NCI-H146 treated with DMSO at 0.1 percent for 48 hours (cell line): ENCODE measurements around the gene CFAP100.

ENCODE experiments used
- DNase-seq: peaks from one replicate; lab custom pipeline; 2025; ENCODE audit not compliant: unreplicated experiment; lab: John Stamatoyannopoulos, UW

The CFAP100 gene

DNA sequence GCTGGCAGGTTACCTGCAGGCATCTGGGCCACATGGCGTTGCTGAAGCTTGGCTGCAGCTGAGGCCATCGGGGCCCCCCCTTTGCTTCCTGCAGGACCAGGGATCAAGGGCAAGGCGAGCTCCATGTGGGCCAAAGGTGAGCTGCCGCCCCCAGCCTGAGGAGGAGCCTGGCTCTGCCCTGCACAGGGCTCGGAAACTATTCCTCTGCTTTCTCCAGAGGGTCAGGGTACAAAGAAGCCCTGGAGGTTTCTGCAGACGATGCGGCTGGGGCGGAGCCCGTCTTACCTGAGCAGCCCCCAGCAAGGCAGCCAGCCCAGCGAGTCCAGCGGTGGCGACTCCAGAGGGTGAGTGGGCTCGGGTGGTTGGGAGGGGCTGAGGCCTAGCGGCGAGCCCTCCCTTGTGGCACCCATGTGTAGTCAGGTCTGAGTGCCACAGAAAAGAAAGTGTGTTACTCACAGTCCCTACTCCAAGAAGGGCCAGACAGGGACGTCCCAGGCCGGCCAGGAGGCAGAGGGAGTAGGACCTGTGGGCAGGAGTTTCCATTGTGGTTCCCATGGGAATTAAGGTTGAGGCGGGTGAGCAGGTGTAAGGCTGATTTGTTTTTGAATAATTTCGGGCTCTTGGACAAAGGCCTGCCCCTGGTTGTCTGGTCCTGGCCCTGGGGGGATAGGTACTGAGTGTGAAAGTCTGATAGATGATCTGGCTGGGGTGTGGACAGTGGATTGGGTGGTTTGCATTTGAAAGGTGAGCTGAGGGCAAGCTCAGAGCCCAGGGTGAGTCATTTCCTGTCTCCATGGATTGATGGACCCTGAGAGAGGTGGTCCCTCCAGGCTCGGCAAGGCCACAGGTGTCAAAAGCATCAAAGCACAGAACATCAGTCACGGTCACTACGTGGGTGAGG, 25.4 kb downstream of the CFAP100 start:
- DNase-seq = no peak

DNA sequence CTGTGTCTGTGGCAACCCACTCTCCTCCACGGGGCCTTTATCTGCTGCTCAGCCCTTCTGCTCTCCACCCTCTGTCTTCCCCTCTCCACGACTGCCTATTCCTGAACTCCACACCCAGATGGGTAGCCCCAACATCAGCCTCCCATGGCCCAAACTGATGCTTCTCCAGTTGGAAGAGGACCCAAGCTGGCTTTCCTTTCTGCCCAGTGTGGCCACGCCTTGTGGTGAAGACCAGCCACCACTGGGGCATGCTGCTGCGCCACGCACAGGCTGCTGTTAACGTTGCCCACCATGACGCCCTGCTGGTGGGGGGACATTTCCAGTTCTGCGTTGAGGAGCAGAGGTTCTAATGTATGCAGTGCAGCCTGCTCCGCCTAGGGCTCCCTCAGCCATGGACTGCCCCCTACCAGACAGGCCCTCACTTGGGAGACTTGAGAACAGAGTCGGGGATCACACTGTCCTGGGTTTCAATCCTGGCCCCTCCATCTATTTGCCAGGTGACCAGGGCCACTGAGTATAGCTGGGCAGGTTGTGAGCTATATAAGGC, 26.9 kb downstream of the CFAP100 start:
- DNase-seq = no peak

DNA sequence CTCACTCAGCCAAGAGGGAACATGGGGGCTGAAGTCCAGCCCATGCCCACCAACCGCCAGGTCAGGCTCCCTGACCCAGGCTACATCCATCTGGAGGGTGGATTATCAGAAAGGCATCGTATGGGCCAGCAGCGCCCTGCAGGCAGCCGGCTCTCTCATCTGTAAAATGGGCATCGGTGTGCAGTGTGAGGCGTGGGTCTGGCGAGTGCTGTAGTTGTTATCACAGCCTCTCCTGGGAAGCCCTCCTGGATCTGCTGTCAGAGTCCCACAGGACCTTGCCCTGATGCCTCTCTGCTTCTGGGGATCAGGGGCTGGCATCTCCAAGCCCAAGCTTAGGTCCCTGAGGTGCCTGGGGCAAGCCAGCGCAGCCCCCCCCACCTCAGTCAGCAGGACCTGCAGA, 27.4 kb downstream of the CFAP100 start:
- DNase-seq = no peak

DNA sequence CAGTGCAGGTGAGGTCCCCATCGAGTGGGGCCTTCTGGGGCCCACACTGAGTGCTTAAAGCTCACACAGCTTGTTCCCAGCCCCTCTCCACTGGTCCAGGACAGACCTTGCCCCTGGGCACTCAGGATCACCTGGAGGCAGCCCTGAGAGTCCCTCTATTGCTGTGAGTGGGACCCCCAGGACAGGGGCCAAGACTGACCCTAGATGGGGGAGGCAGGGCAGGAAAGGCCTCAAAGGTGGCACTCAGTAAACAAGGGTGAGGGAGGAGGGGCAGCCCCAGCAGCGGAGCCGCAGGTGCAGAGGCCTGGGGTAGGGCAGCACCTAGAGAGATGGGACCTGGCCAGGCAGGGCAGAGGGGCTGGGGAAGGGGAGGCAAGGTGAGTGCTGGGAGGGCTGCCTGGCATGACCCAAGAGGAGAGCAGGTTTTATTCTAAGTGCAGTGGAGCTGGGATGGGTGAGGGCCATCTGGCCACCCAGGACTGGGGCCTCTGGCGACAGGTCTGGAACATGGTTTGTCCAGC, 27.9 kb downstream of the CFAP100 start:
- no peak for DNase-seq

DNA sequence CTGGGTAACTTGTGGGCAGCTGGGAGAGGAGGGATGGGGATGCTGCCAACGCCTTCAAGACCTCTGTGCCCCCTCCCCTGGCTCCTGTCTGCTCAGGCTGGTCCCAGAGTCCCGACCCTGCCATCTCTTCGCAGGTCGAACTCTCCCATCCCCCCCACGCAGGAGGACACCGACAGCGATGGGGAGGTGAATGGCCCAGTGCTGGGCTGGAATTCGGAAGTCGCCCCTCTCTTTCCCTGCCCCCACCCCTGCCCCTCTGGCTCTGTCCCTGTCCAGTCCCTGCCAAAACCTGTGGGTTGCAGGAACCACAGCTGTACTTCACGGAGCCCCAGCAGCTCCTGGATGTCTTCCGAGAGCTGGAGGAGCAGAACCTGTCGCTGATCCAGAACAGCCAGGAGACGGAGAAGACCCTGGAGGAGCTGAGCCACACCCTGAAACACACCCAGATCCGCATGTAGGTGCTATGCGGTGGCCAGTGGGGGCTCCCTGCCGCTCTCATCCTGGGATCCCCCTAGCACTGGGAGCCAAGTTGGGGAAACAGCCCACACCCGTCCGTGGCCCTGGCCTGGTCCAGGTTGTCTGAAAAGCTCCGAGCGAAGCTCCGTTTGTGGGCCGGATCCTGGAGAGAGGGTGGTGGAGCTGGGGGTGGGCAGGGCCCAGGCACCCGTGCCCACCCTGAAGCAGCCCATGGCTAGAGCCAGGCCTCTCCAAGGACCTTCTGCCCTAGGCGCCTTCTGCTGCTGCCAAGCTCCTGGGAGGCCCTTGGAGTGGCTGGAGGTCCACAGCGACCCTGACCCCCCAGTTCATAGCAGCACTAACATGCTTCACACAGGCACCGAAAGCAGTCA, 28.7 kb downstream of the CFAP100 start:
- DNase-seq = no peak

DNA sequence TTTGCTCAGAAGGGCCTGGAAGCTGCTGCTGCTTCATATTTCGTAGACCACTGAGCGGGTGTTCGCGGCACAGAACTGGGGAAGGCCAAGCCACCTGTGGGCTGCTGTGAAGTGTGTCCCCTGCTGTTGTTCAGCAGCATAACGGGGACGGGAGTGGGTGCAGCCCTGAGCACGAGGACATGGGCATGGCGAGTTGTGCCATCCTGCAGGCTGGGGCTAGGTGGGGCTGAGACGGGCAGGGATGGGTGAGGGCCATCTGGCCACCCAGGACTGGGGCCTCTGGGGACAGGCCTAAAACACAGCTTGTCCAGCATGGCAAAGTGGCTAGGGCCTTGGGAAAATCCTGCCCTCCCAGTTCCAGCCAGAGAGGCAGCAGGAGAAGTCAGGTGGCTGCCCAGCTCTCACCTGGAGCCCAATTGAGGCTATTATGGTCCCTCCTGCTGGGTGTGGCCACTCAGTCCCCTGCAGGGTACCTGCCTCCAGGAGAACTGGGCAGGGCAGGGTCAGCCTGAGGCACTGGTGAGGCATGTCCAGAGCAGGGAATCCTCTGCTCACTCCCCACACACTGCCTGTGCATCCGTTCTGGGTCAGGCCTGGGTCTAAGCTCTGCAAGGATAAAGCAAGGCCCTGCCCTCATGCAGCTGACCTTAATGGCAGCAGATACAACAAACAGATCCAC, 29.5 kb downstream of the CFAP100 start:
- DNase-seq = peak; percentile 47

DNA sequence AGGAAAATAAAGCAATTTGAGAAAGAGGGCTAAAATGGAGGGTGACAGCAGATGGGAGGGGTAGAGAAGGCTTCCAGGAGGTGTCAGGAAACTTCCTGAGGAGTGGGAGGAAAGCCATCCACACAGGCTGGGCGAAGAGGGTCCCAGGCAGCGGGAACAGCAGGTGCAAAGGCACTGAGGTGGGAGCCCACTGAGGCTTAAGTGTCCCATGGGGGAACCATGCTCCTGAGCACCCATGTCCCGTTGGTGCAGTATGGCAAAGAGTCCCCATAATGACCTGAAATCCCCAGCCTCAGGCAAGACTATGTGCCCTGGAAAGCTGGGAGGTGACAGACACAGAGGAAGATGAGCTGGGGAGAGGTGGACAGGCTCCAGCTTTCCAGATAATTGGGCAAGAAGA, 30.0 kb downstream of the CFAP100 start:
- DNase-seq = no peak

DNA sequence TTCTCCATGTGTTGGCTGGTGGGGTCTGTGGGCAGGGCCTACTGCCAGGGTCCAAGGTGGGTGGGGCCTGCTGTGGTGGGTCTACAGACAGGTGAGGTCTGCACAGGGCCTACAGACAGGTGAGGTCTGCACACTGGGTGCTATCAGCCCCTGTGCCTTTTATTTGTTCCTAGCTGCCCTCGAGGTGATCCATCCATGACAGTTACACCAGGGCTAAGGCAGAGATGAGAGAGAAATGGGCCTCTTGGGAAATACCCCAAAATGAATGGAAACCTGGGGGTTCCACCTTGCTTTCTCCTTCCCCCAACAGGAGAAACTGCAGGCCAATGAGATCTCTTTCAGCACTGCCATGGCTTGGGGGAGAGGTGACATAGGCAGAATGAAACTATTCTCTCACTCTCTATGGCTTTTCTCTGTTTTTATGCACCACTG, 36.4 kb downstream of the CFAP100 start:
- DNase-seq = no peak

DNA sequence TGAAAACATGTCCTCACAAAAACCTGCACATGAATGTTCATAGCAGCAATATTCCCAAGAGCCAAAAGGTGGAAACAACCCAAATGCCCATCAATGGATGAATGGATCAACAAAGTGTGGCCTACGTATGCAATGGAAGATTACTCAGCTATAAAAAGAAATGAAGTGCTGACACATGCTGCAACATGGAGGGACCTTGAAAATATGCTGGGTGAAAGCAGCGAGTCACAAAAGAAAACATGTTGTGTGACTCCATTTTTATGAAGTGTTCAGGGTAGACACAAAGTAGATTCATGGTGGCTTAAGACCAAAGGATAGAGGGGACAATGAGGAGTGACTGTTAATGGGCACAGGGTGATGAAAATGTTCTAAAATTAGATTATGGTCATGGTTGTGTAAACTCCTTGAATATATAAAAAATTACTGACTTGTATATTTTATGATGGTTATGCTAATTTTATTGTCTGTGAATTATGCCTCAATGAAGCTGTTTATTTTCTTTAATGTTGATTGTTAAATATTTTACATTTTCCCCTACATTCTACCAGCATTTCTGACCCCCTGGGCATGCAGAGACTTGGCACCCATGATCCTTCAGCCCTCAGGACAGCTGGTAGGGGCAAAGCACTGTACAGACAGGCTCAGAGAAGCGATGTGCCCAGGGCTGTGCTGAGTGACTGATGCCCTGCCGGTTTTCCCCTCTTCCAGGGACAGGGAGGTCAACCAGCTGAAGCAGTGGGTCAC, 37.8 kb downstream of the CFAP100 start:
- DNase-seq = no peak

DNA sequence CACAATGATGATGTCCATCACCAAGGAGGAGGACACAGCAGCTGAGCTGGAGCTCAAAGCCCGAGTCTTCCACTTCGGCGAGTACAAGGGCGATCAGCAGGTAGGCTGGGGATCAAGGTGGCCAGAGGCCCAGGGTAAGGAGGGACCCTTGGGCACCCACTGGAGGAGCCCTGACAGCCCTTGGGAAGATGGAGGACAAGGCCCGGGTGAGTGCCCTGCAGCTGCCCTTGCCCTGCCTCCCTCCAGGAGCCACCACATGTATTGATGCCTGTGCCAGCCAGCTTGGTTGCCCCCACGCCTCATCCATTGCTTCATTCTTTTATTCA, 38.4 kb downstream of the CFAP100 start:
- DNase-seq = no peak

DNA sequence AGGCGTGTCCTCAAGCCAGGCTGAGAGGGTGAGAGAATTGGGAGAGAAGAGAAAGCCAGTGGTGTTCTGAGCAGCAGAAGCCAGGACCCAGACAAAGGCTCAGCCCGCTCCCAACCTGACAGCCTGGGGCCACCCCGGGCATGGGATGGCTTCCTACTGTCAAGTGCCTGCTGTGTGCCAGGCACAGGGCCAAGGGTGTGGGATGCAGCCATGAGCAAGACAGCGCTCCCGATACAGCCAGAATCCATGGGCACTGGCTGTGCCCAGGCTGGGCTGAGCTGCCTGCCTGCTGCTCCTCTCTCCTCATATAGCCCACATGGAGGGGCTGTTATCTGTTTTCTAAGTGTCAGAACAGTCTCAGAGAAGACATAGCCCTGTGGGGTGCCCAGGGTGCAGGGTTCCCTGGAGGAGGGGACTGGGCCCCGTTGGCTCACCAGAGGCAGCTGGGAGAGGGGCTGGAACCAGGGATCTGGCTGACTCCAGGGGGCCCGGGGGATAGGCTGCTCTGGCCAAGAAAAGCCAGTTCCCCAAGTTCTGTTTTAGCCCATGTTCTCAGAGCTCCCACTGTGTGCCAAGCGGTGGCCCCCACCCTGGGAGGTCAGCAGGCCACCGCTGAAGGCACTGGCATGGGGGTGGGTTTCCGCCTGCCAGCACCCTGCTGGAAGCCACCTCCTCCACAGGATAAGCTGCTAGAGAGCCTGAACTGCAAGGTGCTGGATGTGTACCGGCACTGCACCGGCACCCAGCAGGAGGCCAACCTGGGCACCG, 39.0 kb downstream of the CFAP100 start:
- no peak for DNase-seq

DNA sequence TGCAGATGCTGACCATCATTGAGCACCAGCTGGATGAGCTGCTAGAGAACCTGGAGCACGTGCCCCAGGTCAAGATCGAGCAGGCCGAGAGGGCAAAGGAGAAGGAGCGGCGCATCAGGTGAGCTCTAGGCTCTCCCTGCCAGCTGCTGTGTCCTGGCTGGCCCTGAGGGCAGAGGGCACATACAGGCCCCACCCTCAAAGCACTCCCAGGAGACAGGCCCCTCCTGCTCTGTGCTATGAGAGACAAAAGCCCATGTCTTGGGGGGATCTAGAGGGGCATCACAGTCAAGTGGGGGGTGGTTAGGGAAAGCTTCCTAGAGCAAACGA, 39.5 kb downstream of the CFAP100 start:
- no peak for DNase-seq

DNA sequence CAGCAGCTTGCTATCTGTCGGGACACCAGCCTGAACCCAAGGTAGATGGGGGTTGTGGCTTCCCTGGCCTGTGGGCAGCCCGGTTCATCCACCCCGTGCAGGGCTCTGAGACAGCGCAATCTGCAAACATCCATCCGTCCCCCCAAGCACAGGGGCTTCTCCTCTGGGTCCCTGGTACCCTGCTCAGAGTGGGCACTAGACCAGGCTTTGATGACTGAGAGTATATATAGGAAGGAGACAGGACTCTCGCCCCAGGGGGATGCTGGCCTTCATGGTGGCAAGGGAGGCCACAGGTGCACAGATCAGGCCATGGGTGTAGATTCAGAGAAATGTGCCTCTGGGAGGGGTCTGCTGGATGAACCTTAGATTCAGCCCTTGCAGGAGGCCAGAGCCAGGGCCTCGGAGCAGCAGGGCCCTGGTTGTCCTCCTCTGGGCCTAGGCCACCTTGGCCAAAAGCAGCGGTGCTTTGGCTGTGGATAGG, 40.3 kb downstream of the CFAP100 start:
- no peak for DNase-seq

DNA sequence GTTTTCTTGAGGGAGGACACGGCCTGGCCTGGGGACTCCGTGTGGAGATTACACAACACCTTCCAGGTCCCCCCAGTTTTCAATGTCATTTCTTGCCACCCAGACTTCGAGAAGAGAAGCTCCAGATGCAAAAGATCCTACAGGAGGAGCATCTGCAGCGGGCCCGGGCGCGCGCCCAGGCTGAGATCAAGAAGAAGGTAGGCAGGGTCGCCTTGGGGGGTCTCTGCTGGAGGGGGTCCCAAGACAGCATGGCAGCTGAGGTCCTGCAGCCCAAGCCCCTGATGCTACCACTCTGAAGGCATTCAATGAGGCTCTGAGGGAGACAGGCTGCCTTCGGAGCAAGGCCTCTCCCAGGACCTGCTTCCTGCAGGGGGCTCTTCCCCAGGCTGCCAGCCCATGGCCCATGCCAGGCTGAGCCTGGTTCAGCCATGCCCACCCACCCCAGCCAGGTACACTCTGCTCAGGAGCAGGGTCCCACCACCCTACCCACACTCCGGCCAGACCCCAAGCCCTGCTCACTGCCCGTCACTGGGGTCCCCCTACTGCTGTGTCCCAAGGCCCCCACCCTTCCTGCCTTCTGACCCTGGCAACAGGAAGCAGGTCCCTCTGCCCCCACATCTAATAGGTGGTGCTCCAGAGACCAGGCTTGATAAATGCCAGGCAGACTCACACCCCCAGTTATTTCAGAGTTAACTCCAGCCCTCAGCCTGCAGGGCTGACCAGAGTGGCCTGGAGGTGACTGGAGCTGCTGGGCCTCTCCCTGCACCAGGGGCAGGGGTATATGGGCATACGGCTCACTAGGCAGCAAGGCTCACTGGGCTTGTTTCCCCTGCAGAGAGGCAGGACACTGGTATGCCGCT, 41.0 kb downstream of the CFAP100 start:
- DNase-seq = no peak

DNA sequence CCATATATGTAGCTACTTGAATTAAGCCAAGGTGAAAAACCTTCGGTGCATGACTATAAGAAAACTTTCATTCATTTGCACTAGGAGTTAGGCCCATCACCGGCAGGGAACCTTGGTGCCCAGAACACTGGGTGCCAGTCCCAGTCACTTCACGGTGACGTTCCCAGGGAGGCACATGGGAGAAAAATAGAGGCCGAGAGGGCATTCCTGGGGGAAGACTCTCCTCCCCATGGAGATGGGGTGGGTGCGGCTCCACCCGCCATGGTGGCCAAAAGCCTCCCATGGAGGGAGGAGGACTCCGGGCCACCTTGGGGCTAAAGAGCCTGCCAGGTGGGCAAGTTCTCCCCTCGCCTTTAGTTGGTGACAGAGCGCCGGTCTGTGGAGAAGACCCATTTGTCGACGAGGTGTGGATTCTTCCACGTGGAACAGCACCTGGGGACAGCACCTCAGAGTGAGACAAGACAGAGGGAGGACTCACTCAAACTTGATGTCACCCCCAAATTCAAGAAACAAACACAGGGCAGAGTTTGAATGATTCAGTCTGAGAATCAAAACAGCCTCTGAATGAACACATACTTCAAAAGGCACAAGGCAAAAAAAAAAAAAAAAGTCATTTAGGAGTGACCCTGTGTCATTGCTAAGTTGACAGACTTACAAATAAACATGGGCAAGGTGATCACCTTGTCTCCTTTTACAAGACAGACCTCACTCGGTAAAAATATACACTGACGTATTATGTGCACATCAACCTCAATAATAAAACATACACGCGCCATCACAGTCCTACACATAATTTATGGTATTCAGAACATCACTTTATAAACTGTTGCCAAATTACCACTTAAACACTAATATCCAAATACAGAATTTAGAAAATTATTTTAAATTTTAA, 42.4 kb downstream of the CFAP100 start:
- DNase-seq = no peak

DNA sequence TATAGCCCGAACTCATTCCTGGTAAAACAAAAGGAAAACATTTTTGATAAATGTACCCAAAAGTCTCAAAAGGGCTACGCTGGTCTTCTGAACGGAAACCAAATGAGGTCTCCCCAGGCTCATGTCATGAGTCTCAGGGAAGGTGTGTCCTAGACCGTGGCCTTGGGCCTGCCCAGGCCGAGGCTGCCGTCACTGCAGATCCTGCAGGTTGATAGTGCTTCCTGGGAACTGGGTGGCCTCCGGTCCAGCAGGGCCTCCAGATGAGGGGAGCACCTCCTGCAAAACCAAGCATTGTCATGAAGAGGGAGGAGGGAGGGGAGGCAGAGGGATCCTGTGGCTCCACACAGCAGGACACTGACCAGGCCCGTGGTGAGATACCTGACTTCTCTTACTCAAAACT, 43.5 kb downstream of the CFAP100 start:
- no peak for DNase-seq

DNA sequence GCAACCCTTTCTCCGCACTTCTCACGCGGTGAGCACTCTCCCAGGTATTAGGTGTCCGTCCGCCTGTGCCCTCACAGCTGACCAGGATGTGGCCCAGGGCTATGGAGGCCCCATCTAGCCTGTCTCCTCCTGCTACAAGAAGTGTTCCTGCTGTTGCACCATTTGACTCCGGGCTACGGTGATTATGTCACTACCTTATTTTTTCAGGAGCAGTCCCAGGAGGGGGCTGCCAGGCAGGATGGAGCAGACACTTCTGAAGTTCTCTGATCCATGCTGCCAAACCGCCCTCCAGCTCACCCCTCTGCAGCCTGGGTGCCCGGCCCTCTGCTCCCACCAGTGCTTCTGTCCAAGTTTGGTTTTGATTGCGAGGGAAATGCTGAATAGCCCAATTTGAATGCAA, 44.0 kb downstream of the CFAP100 start:
- no peak for DNase-seq
